HepG2 (cell line): ENCODE data around the gene CCDC85C. TPM values are rescaled to one million over a fixed set of nuclear protein-coding genes. Genes with fewer than 3 reads are reported as not detected.

Source experiments
- ARNT ChIP-seq: fragments of 450-650 bp; IDR thresholded peaks from 2 replicates; pipeline ENCODE4 v1.6.1; 2017
- CBFB ChIP-seq: sonication (generic); formaldehyde crosslinking; IDR thresholded peaks from 2 replicates; pipeline ENCODE4 v1.4.0; 2020; ENCODE audit warnings: missing genetic modification reagents
- CHD4 ChIP-seq: fragments of 200-600 bp; sonication (generic); IDR thresholded peaks from 2 replicates; pipeline ENCODE4 v1.7.0; 2017; ENCODE audit warnings: mild to moderate bottlenecking, low read length, borderline replicate concordance
- FOXP1 ChIP-seq, 2 experiments: fragments of 450-650 bp in 1 of 2; IDR thresholded peaks; 2 replicates each; pipeline ENCODE4 v1.6.1; 2017 to 2018; ENCODE audit warnings: antibody characterized with exemption in 1 of 2
- GLI4 ChIP-seq: sonication (generic); formaldehyde crosslinking; IDR thresholded peaks from 2 replicates; pipeline ENCODE4 v1.5.1; 2020; ENCODE audit warnings: missing genetic modification reagents, mild to moderate bottlenecking, moderate library complexity, borderline replicate concordance
- HNF1A ChIP-seq, 2 experiments: sonication (generic) in 1 of 2; formaldehyde crosslinking in 1 of 2; IDR thresholded peaks; 2 replicates each; pipeline versions ENCODE4 v1.4.0 to v1.6.1; 2016 to 2020; ENCODE audit warnings: borderline replicate concordance in 1 of 2, low read depth in 1 of 2, mild to moderate bottlenecking in 1 of 2, missing genetic modification reagents in 1 of 2
- KDM2A ChIP-seq: sonication (generic); formaldehyde crosslinking; IDR thresholded peaks from 2 replicates; pipeline ENCODE4 v1.4.0; 2020; ENCODE audit warnings: low read depth, missing genetic modification reagents, borderline replicate concordance
- KDM4B ChIP-seq: sonication (generic); formaldehyde crosslinking; IDR thresholded peaks from 2 replicates; pipeline ENCODE4 v1.4.0; 2020; ENCODE audit warnings: missing genetic modification reagents
- KLF9 ChIP-seq: IDR thresholded peaks from 2 replicates; pipeline ENCODE4 v1.6.1; 2016; ENCODE audit warnings: low read depth
- PRDM4 ChIP-seq: sonication (generic); formaldehyde crosslinking; IDR thresholded peaks from 2 replicates; pipeline ENCODE4 v1.9.0; 2021; ENCODE audit warnings: missing genetic modification reagents, borderline replicate concordance
- SRY ChIP-seq: sonication (generic); formaldehyde crosslinking; IDR thresholded peaks from 2 replicates; pipeline ENCODE4 v1.8.0; 2022; ENCODE audit warnings: mild to moderate bottlenecking, missing genetic modification reagents
- TOE1 ChIP-seq: sonication (generic); formaldehyde crosslinking; IDR thresholded peaks from 2 replicates; pipeline ENCODE4 v1.4.0; 2020; ENCODE audit warnings: mild to moderate bottlenecking, missing genetic modification reagents
- ZBTB10 ChIP-seq: sonication (generic); formaldehyde crosslinking; IDR thresholded peaks from 2 replicates; pipeline ENCODE4 v1.4.0; 2020; ENCODE audit warnings: missing genetic modification reagents, borderline replicate concordance
- ZFP90 ChIP-seq: sonication (generic); formaldehyde crosslinking; IDR thresholded peaks from 2 replicates; pipeline ENCODE4 v1.8.0; 2022; ENCODE audit warnings: missing genetic modification reagents, mild to moderate bottlenecking, inconsistent platforms, borderline replicate concordance
- ZNF205 ChIP-seq: IDR thresholded peaks from 2 replicates; pipeline ENCODE4 v1.6.1; 2018; ENCODE audit warnings: missing biosample characterization, missing genetic modification reagents
- ZNF234 ChIP-seq: sonication (generic); formaldehyde crosslinking; conservative IDR thresholded peaks from 2 replicates; pipeline ENCODE4 v1.5.1; 2020; ENCODE audit warnings: mild to moderate bottlenecking, missing genetic modification reagents
- ZNF570 ChIP-seq: sonication (generic); formaldehyde crosslinking; IDR thresholded peaks from 2 replicates; pipeline ENCODE4 v1.4.0; 2020; ENCODE audit warnings: mild to moderate bottlenecking, missing genetic modification reagents, borderline replicate concordance
- ZNF878 ChIP-seq: sonication (generic); formaldehyde crosslinking; IDR thresholded peaks from 2 replicates; pipeline ENCODE4 v1.8.1; 2023; ENCODE audit warnings: mild to moderate bottlenecking, missing genetic modification reagents, moderate library complexity
- ZSCAN22 ChIP-seq: sonication (generic); formaldehyde crosslinking; IDR thresholded peaks from 2 replicates; pipeline ENCODE4 v1.4.0; 2020; ENCODE audit warnings: mild to moderate bottlenecking, missing genetic modification reagents
- polyA plus RNA-seq, 8 experiments: library from polyadenylated mRNA; depleted of rRNA in 3 of 8; stranded (reverse) in 7 of 8; unstranded in 1 of 8; fragments of >200 nt; fragmentation: Illumina TruSeq in 4 of 8; extraction: Trizol in 4 of 8; gene quantifications; 2 replicates each; pipeline versions ENCODE4 v1.2.1 to v1.2.3, GENCODE V29; 2011 to 2016; ENCODE audit warnings: low read depth in 4 of 8, missing spikeins in 1 of 8, mixed read lengths in 1 of 8; ENCODE audit not compliant: insufficient read depth in 1 of 8
- total RNA-seq, 5 experiments: library from RNA; depleted of rRNA; stranded (reverse); fragments of >200 nt; fragmentation: Illumina TruSeq; extraction: Trizol; gene quantifications; 2 replicates each; pipeline ENCODE4 v1.2.3, GENCODE V29; 2016; ENCODE audit warnings: low read depth in 1 of 5

Gene CCDC85C
- total and polyA plus RNA-seq, 2 of the 13 experiments (the other 11 are each of a cell fraction or from before 2014, with no cell fraction given): 18.8 to 43.8 TPM

GRCh38 chr14:99603471-99604277 is at the start of gene CCDC85C (continued):
- TF ChIP-seq ZNF234 (CRISPR knock-in tag) (peak; percentile 99), CBFB (CRISPR knock-in tag) (peak; percentile 71), ZNF878 (CRISPR knock-in tag) (peak; percentile 83), GLI4 (CRISPR knock-in tag) (peak; percentile 82), TOE1 (CRISPR knock-in tag) (peak; percentile 69; the same call in 1 of the 2 replicates), KLF9 (CRISPR knock-in tag) (no peak), ZFP90 (CRISPR knock-in tag) (no peak; the same call in 1 of the 2 replicates), ARNT (no peak), ZNF205 (CRISPR knock-in tag) (peak; percentile 68; the same call in 1 of the 2 replicates), CHD4 (no peak), ZSCAN22 (CRISPR knock-in tag) (peak; percentile 83), SRY (CRISPR knock-in tag) (peak; percentile 96), KDM2A (CRISPR knock-in tag) (0 out of 2 replicates have a peak, but pooled peaks have one; percentile 41), PRDM4 (peak; percentile 85; the same call in 1 of the 2 replicates), FOXP1 (IDR thresholded peaks at IDR 0.05) (no peak), FOXP1 (CRISPR knock-in tag; IDR thresholded peaks at IDR 0.05) (no peak), HNF1A (IDR thresholded peaks at IDR 0.05; ENCODE audit: low read depth) (no peak), HNF1A (CRISPR knock-in tag; IDR thresholded peaks at IDR 0.05; ENCODE audit: borderline replicate concordance) (peak; percentile 63), ZBTB10 (CRISPR knock-in tag) (peak; percentile 93), KDM4B (CRISPR knock-in tag) (no peak), ZNF570 (peak; percentile 93; the same call in 1 of the 2 replicates)
